NCI-H345 treated with DMSO at 0.1 percent for 48 hours (cell line): ENCODE measurements around the gene SH3BGRL3.

Experiments used
- DNase-seq: peaks from one replicate; lab custom pipeline; 2025; ENCODE audit not compliant: unreplicated experiment; lab: John Stamatoyannopoulos, UW

SH3BGRL3 gene

DNA sequence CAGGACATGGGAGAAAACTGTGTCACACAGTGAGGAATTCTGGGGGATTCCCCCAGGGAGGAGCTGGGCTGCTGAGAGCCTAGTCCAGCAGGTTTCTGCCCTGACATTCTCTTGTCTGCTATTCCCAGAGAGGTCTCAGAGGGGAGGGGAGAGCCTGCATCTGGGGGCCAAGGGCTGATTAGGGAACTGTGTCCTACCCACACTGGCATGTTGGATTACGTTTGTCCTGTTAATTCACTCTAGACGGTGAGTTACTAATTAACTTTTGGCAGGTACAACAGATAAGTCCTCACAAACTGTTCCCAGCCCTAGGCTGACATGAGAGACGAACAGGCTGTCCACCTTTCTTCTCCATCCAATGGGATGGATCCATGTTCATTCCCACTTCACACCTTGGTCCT, 2.6 kb upstream of the SH3BGRL3 start:
- no peak for DNase-seq

- DNase-seq = no peak
These were observed 2.2 kb upstream of the SH3BGRL3 start for GRCh38 chr1:26277719-26278118.

DNA sequence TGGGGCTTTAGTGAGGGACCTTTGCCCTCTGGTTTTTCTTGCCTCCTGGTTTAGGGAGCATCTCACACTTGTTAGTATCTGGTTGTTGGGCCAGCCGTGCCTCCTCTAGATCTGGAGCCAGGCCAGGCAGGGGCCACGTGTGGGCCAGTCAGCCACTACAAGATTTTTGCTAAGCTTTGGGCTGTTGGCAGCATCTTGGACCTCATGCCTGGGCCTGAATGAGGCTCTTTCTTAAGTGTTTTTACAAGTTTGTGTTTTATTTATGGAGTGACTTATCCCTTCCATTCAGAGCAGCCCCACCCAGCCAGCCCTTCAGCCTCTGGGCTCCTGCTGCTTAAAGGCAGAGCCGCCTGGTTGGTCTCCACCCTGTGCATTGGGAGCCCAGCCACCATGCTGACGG, 1.6 kb upstream of the SH3BGRL3 start:
- DNase-seq = no peak

GRCh38 chr1:26278724-26279455, 996 bp upstream of the SH3BGRL3 start:
- DNase-seq = no peak

GRCh38 chr1:26280333-26281042, 602 bp downstream of the SH3BGRL3 start:
- DNase-seq = no peak

DNA sequence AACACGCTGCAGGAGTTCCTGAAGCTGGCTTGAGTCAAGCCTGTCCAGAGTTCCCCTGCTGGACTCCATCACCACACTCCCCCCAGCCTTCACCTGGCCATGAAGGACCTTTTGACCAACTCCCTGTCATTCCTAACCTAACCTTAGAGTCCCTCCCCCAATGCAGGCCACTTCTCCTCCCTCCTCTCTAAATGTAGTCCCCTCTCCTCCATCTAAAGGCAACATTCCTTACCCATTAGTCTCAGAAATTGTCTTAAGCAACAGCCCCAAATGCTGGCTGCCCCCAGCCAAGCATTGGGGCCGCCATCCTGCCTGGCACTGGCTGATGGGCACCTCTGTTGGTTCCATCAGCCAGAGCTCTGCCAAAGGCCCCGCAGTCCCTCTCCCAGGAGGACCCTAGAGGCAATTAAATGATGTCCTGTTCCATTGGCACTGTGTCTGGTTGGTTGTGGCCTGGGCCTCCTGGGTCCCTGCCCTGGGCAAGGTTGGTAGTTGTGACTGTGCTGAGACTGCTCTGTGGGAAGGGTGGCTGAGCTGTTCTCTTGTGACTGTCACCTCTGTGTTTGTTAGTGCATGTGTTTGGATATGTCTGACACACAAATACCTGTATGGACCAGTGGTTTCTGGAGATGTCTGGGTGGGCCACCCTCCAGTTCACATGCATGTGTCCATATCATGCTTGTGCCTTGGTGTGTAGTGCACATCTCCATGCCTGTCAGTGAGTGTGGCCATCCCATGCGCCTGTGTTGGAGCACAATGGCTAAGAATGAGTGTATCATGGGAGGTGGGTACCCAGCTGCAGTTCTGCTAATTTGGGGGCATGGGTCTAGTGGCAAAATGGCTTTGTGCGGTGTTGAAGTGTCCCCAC, 1.4 kb downstream of the SH3BGRL3 start:
- no peak for DNase-seq

DNA sequence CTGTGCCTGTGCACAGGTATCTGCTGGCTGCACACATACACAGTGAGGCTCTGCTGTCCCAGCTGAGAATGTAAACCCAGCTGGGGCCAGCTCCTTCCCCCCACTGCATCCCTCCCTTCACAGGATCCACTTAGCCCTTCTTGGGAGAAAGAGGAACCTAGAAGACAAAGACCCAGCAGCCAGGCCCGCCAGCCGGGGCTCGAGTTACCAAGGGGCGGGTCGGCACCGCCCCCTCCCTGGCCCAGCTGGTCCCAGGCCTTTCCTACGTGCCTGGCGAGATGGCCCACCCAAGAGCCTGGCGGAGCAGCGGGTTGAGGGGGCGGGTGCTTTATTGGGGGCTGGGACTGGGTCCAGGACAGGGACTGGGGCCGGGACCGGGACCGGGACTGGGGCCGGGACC, 2.1 kb downstream of the SH3BGRL3 start:
- DNase-seq = no peak

- no peak for DNase-seq
These were observed 2.6 kb downstream of the SH3BGRL3 start for GRCh38 chr1:26282401-26282918.

- DNase-seq = no peak
These were observed 3.5 kb downstream of the SH3BGRL3 start for GRCh38 chr1:26283279-26283853.

DNA sequence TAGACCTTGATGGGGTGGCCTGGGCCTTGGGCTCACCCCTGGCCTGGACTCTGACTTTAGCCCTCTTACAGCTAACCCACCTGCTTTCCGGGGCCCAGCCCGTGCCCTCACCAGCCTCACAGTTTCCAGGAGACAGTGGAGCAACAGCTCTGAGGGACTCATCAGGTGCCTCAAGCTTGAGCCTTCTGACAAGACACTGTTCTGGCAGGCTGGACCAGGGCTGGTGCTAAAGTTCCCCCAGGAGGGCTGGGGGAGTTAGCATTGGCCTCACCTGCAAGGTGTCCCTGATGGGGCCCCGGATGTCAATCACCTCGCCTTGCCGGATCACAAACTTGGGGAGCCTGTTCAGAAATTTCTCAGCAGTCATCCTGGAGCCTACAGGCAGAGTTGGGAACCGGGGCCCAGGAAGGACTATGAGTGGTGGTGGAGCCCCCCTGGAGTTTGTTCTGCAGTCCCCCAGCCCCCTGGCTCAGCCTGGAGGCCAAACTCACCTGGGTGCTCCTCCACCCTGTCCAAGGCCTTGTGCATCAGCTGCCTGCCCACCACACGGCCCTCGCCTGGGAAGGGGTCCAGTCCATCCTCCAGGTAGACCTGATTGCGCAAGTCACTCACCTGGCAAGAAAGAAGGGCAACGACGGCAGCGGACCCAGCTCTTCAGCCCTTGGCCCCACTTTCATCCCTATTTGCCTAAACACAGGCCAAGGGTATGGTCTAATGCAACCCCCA, 4.1 kb downstream of the SH3BGRL3 start:
- DNase-seq = no peak

- DNase-seq = no peak
These were observed 4.9 kb downstream of the SH3BGRL3 start for GRCh38 chr1:26284597-26285347.

- no peak for DNase-seq
These were observed 5.6 kb downstream of the SH3BGRL3 start for GRCh38 chr1:26285366-26286063.

GRCh38 chr1:26286064-26286416, 6.2 kb downstream of the SH3BGRL3 start:
- DNase-seq = no peak

- DNase-seq = no peak
These were observed 7.3 kb downstream of the SH3BGRL3 start for GRCh38 chr1:26287033-26287711.

DNA sequence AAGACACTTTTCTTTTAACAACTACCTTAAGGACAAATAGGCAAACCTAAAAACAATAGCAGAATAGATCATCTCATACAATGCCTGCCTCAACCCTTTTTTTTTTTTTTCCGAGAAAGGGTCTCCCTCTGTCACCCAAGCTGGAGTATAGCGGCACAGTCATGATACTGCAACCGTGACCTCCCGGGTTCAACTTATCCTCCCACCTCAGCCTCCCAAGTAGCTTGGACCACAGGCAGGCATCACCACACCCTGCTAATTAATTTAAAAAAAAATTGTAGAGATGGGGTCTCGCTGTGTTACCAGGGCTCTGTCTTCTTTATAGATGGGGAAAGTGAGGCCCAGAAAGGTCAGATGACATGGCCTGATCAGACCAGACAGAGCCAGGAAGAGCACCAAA, 7.9 kb downstream of the SH3BGRL3 start:
- DNase-seq = no peak

DNA sequence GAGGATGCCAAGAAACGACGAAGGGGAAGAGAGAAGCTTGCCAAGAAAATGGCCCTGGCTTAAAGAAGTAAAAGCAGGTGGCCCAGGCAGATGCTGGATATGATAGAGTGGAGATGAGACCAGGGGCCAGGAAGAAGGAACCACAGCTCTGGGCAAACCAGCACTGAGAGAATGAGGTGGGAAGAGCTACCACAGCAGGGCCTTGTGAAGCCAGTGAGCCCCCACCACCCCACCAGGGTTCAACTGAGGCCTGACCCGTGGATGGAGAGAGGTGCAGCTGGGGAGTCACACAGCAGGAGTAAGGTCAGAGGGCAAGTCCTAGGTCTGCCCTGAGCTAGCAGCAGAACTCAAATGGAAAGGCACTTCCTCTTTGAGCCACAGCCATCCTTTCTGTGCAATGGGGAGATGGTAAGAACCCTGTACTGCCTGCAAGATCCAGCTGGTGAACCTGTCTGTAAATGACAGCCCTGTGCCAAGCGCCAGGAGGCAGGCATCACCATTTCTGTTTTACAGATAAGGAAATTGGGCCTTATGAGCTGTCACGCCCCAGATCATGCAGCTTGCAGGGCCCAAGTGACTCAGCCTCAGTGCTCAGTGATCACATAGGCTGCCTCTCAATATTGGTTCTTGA, 8.5 kb downstream of the SH3BGRL3 start:
- DNase-seq = no peak

GRCh38 chr1:26289158-26290059, 9.5 kb downstream of the SH3BGRL3 start:
- DNase-seq = no peak
